ENCODE results near the gene RNH1. TPM values are rescaled to one million over a fixed set of nuclear protein-coding genes. Genes with fewer than 3 reads are reported as not detected.

The RNH1 gene
- total and polyA plus RNA-seq, 2 experiments from 2014 or later, result 105 to 199 TPM

DNA sequence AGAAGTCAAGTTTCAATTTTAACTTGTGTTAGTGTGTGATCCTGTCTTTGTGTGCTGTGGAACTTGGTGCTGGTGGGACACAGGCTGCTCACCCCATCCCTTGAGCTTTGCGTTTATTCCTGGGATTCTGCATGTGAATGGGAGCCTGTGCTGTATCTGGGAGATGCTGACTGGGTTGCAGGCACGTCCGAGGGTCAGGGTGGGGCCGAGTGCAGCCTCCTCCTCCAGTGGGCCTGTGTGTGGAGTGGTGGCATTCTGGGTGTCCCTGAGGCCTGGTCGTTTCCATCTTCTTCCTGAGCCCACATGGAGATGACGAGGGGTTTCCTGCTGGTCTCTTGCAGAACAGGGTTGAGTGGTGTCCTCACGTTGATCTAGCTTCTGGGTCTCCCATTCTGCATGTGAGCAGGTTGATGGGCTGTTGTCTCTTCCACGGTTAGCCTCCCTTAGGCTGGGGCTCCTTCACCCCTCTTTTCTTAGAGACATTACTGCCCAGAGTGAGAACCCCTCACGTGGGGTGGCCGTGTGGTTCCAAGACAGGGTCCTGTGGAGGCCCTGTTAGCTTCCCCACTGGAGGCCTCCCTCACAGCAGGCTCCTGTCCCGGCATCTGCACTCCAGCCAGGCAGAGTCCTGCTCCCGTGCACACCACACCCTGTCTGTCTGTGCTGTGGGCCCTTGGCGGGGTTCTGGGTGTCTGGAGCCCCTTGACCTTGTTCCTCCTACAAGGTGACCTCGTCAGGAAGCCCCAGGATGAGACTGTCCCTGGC lies 52.1 kb downstream of the RNH1 start:
- Histone ChIP-seq H3K27ac (no peak overlapping the region), H3K9me2 (replicated peaks; ENCODE audit: insufficient read depth) (no peaks in the 10 kb centered on the region), H4K20me1 (ENCODE audit: insufficient read depth, poor library complexity, severe bottlenecking) (peaks cover 6% of the 10 kb centered on the region), H3K9me3 (ENCODE audit: low read depth) (no peaks in the 10 kb centered on the region), H3K4me1 (ENCODE audit: insufficient read depth) (peaks cover 11% of the 10 kb centered on the region), H3K4me2 (no peak overlapping the region), H3K27me3 (no peaks in the 10 kb centered on the region), H2AFZ (no peak overlapping the region), H3K4me3 (no peak overlapping the region), H3K36me3 (replicated peaks; ENCODE audit: insufficient read depth, low read depth) (no peaks in the 10 kb centered on the region), H3K79me2 (peaks cover 79% of the 10 kb centered on the region)
- WGBS (ENCODE audit: low lambda C conversion rate, missing lambda C conversion rate), result 87% methylated on average over 13 of the region's 14 CpGs
- TF ChIP-seq EZH2 (IDR thresholded peaks at IDR 0.05; ENCODE audit: borderline replicate concordance), result no peak
- no peak for DNase-seq (ENCODE audit: low spot score)

DNA sequence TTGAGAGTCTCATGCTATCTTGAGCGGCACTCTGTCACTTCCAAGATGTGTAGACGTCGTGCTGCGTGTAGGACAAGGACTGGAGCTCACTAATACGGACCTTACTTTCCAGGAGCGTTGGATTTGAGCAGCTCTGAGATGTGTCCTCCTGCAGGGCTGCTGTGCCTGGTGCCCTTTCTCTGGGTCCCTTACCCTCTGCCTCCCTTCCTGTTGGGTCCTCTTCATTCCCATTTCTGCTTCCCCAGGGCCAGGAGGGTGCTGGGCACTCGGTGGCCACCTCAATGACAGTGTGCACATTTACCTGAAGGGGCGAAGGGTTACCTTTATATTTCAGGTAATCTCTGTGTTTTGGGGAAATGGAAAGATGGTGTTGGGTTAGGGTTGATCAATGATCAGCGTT lies 53.0 kb downstream of the RNH1 start:
- WGBS (ENCODE audit: low lambda C conversion rate, missing lambda C conversion rate), result 97% methylated on average over 9 of the region's 9 CpGs
- Histone ChIP-seq H3K79me2 (peaks cover 79% of the 10 kb centered on the region), H3K27ac (no peak overlapping the region), H3K9me3 (ENCODE audit: low read depth) (no peaks in the 10 kb centered on the region), H3K9me2 (replicated peaks; ENCODE audit: insufficient read depth) (no peaks in the 10 kb centered on the region), H2AFZ (no peak overlapping the region), H3K4me2 (no peak overlapping the region), H3K27me3 (no peaks in the 10 kb centered on the region), H4K20me1 (ENCODE audit: insufficient read depth, poor library complexity, severe bottlenecking) (peaks cover 6% of the 10 kb centered on the region), H3K4me1 (ENCODE audit: insufficient read depth) (peaks cover 16% of the 10 kb centered on the region), H3K4me3 (no peak overlapping the region), H3K36me3 (replicated peaks; ENCODE audit: insufficient read depth, low read depth) (no peaks in the 10 kb centered on the region)
- no peak for TF ChIP-seq EZH2 (IDR thresholded peaks at IDR 0.05; ENCODE audit: borderline replicate concordance)
- TF ChIP-seq EZH2phosphoT487 (IDR thresholded peaks at IDR 0.05; ENCODE audit: low read depth, severe bottlenecking, unreplicated experiment), result no peak
- TF ChIP-seq, protein P1, sequence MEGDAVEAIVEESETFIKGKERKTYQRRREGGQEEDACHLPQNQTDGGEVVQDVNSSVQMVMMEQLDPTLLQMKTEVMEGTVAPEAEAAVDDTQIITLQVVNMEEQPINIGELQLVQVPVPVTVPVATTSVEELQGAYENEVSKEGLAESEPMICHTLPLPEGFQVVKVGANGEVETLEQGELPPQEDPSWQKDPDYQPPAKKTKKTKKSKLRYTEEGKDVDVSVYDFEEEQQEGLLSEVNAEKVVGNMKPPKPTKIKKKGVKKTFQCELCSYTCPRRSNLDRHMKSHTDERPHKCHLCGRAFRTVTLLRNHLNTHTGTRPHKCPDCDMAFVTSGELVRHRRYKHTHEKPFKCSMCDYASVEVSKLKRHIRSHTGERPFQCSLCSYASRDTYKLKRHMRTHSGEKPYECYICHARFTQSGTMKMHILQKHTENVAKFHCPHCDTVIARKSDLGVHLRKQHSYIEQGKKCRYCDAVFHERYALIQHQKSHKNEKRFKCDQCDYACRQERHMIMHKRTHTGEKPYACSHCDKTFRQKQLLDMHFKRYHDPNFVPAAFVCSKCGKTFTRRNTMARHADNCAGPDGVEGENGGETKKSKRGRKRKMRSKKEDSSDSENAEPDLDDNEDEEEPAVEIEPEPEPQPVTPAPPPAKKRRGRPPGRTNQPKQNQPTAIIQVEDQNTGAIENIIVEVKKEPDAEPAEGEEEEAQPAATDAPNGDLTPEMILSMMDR (IDR thresholded peaks at IDR 0.05; ENCODE audit: poor library complexity), result no peak
- no peak for DNase-seq (ENCODE audit: low spot score)

DNA sequence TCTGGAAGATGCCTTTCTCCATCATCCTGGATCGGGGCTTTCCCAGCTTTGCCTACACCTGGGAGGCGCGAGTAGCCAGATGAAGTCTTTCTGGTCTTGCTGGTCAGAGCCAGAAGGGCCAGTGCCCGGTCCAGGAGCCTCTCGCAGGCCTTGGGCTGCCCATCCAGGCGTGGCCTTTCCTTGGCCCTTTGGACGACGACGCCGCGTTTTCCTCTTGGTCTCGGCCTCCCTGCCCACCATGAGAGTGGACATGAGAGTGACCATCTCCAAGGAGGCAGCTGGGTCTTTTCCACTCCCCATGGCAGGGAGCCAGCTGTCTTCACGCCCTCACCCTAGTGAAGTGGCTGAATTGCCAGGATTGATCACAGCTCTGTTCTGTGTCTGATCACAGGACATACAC lies 53.5 kb downstream of the RNH1 start:
- TF ChIP-seq, protein P1 (IDR thresholded peaks at IDR 0.05; ENCODE audit: poor library complexity), result no peak
- TF ChIP-seq EZH2phosphoT487 (IDR thresholded peaks at IDR 0.05; ENCODE audit: low read depth, severe bottlenecking, unreplicated experiment), result no peak
- TF ChIP-seq EZH2 (IDR thresholded peaks at IDR 0.05; ENCODE audit: borderline replicate concordance), result no peak
- H3K79me2 ChIP-seq, result peaks cover 76% of the 10 kb centered on the region
- no peak overlapping the region for H2AFZ ChIP-seq
- no peak for DNase-seq (ENCODE audit: low spot score)
- peaks cover 21% of the 10 kb centered on the region for H3K4me1 ChIP-seq (ENCODE audit: insufficient read depth)
- WGBS (ENCODE audit: low lambda C conversion rate, missing lambda C conversion rate), result 97% methylated on average over 12 of the region's 13 CpGs
- H3K36me3 ChIP-seq (replicated peaks; ENCODE audit: insufficient read depth, low read depth), result no peaks in the 10 kb centered on the region
- no peak overlapping the region for H3K27ac ChIP-seq
- peaks cover 6% of the 10 kb centered on the region for H4K20me1 ChIP-seq (ENCODE audit: insufficient read depth, poor library complexity, severe bottlenecking)
- H3K27me3 ChIP-seq, result no peaks in the 10 kb centered on the region
- H3K4me3 ChIP-seq, result no peak overlapping the region
- H3K4me2 ChIP-seq, result no peak overlapping the region
- H3K9me2 ChIP-seq (replicated peaks; ENCODE audit: insufficient read depth), result no peaks in the 10 kb centered on the region
- H3K9me3 ChIP-seq (ENCODE audit: low read depth), result no peaks in the 10 kb centered on the region

DNA sequence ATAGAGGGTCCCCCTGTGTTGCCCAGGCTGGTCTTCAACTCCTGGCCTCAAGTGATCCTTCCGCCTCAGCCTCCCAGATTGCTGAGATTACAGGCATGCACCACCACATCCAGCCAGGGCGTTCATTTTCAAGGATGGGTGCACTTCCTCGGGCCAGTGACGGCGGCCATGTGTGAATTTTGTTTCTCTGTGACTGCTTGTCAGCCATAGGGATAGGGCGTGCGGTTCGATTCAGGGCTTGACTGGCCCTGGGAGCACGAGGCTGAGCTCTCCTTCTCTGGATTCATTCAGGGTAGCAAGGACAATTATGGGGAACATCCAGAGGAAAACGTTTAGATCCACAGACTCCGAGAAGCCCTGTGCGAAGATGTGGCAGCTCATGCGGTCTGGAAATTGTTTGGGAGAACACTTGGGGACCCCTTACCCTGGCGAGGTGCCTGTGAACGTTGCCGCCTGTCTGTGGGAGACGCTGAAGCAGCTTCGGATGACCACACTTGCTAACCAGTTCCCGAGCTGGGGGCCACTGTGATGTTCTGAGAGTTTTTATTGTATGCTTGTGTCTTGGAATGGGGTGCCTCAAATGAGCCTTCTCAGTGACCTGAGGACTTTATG lies 54.0 kb downstream of the RNH1 start:
- WGBS (ENCODE audit: low lambda C conversion rate, missing lambda C conversion rate), result 96% methylated on average over 19 of the region's 19 CpGs

More for the DNA sequence above, 54.0 kb downstream of the RNH1 start:
- Histone ChIP-seq H3K27me3 (no peaks in the 10 kb centered on the region), H3K4me3 (no peak overlapping the region), H2AFZ (no peak overlapping the region), H3K36me3 (replicated peaks; ENCODE audit: insufficient read depth, low read depth) (no peaks in the 10 kb centered on the region), H3K27ac (no peak overlapping the region), H3K9me3 (ENCODE audit: low read depth) (no peaks in the 10 kb centered on the region), H3K9me2 (replicated peaks; ENCODE audit: insufficient read depth) (no peaks in the 10 kb centered on the region), H3K79me2 (peaks cover 74% of the 10 kb centered on the region), H4K20me1 (ENCODE audit: insufficient read depth, poor library complexity, severe bottlenecking) (peaks cover 6% of the 10 kb centered on the region), H3K4me2 (no peak overlapping the region), H3K4me1 (ENCODE audit: insufficient read depth) (peaks cover 23% of the 10 kb centered on the region)
- no peak for DNase-seq (ENCODE audit: low spot score)
- TF ChIP-seq EZH2 (IDR thresholded peaks at IDR 0.05; ENCODE audit: borderline replicate concordance), result no peak
